ENCODE data around the gene ADTRP. TPM values are rescaled to one million over a fixed set of nuclear protein-coding genes. Genes with fewer than 3 reads are reported as not detected.

Gene ADTRP
- total and polyA plus RNA-seq, 7 donors = 0.36 to 86.9 (median 31.2) TPM; not detected in 3

DNA sequence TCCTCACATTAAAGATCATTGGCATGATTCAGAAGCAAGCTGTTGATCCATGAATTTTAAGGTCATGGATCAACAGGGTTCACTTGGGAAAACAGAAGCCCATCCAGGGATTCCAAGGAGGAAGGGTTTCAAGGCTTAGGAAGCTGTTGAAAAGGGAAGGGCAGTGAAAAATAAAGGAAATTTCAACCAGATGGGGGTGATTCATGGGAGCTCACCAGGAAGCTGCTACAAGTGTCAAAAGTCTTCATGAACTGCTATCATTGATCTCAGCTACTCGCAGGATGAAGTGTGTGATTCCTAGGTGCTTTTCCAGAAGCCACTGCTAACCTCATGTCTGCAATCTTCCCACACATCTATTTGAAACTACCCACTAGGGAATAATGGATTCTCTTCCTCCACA lies 26.2 kb downstream of the ADTRP start:
- Histone ChIP-seq H3K27ac (no peak overlapping the region), H3K4me1 (no peaks in the 10 kb centered on the region), H3K36me3 (no peaks in the 10 kb centered on the region), H3K27me3 (no peaks in the 10 kb centered on the region), H3K9me3 (no peaks in the 10 kb centered on the region), H3K4me3 (no peak overlapping the region)
- TF ChIP-seq POLR2A (IDR thresholded peaks at IDR 0.05) (no peak), EP300 (IDR thresholded peaks at IDR 0.05) (no peak), POLR2AphosphoS5 (IDR thresholded peaks at IDR 0.05) (no peak)
- TF ChIP-seq, protein P1, sequence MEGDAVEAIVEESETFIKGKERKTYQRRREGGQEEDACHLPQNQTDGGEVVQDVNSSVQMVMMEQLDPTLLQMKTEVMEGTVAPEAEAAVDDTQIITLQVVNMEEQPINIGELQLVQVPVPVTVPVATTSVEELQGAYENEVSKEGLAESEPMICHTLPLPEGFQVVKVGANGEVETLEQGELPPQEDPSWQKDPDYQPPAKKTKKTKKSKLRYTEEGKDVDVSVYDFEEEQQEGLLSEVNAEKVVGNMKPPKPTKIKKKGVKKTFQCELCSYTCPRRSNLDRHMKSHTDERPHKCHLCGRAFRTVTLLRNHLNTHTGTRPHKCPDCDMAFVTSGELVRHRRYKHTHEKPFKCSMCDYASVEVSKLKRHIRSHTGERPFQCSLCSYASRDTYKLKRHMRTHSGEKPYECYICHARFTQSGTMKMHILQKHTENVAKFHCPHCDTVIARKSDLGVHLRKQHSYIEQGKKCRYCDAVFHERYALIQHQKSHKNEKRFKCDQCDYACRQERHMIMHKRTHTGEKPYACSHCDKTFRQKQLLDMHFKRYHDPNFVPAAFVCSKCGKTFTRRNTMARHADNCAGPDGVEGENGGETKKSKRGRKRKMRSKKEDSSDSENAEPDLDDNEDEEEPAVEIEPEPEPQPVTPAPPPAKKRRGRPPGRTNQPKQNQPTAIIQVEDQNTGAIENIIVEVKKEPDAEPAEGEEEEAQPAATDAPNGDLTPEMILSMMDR (IDR thresholded peaks at IDR 0.05) = no peak
- DNase-seq = no peak
- 89 to 92% methylated on average over 1 of the region's 1 CpG for WGBS, 2 donors
- intact Hi-C loops (cut with DNase I) = no loop called here

DNA sequence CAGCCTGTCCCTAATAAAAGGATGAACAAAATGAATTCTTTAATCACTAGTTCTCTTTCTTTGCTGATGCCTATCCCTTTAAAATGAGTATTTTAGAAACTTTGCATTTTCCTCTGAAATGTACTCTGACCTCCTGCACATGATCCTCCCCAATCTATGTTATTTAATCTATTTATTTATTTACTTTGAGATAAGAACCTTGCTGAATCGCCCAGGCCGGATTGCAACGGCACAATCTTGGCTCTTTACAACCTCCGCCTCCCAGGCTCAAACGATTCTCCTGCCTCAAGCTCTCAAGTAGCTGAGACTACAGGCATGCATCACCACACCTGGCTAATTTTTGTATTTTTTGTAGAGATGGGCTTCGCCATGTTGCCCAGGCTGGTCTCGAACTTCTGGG lies 27.9 kb downstream of the ADTRP start:
- Histone ChIP-seq H3K36me3 (no peaks in the 10 kb centered on the region), H3K27me3 (no peaks in the 10 kb centered on the region), H3K4me3 (no peak overlapping the region), H3K4me1 (no peaks in the 10 kb centered on the region), H3K9me3 (no peaks in the 10 kb centered on the region), H3K27ac (no peak overlapping the region)
- WGBS, 2 donors = 16 to 60% methylated on average over 7 of the region's 7 CpGs
- intact Hi-C loops (cut with DNase I) = no loop called here
- TF ChIP-seq POLR2AphosphoS5 (IDR thresholded peaks at IDR 0.05) (no peak), POLR2A (IDR thresholded peaks at IDR 0.05) (no peak), EP300 (IDR thresholded peaks at IDR 0.05) (no peak)
- TF ChIP-seq, protein P1 (IDR thresholded peaks at IDR 0.05) = no peak
- no peak for DNase-seq

DNA sequence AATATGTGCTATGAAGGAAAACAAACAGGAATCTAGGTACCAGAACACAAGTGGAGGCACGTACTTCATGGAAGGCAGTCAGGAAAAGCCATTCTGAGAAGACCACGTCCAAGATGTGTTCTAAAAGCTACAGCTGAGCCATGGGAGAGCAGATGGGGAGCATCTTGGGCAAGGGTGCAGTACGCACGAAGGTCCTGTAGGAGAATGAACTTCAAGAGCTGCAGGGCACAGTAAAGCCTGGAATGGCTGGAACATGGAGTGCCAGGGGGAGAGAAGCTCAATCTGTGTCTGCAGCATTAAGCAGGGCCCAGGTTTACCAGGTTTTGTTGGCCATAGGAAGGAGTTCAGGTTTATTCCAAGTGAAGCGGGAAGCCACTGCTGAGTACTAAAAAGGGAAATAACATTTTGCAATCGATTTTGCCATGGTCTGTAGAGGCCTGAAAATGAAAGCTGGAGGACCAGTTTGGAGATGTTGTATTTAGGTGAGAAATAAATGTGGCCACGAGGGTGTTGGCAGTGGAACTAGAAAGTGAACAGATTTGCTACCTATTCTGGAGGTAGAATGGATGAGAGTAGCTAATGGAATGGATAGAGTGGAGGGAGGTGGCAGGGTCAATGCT lies 29.9 kb downstream of the ADTRP start:
- Histone ChIP-seq H3K4me3 (no peak overlapping the region), H3K27ac (no peak overlapping the region), H3K36me3 (no peaks in the 10 kb centered on the region), H3K4me1 (no peaks in the 10 kb centered on the region), H3K9me3 (no peaks in the 10 kb centered on the region), H3K27me3 (no peaks in the 10 kb centered on the region)
- TF ChIP-seq POLR2A (IDR thresholded peaks at IDR 0.05) (no peak), EP300 (IDR thresholded peaks at IDR 0.05) (no peak), POLR2AphosphoS5 (IDR thresholded peaks at IDR 0.05) (no peak)
- TF ChIP-seq, protein P1 (IDR thresholded peaks at IDR 0.05) = no peak
- intact Hi-C loops (cut with DNase I) = no loop called here
- DNase-seq = no peak
- 88 to 91% methylated on average over 7 of the region's 7 CpGs for WGBS, 2 donors

DNA sequence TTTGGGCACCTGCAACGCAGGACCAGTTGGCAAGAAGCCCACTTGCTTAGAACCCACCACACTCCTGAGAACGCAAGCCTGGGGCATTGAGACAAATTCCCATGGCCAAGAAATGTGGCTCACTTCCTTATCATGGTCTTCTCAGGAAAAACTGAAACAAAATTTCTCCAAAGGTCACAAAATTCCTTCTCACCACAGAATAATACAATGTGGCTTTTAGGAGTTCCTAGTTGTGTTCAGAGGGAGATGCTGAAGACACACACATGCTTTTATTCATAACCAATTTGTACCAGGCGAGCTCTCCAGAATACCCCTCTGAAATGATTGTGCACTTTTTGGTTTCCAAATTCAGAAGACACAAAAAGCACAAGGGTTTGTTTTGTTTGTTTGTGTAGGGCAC lies 31.6 kb downstream of the ADTRP start:
- no peak for DNase-seq
- WGBS, 2 donors = 87 to 91% methylated on average over 3 of the region's 3 CpGs
- TF ChIP-seq EP300 (IDR thresholded peaks at IDR 0.05) (no peak), POLR2AphosphoS5 (IDR thresholded peaks at IDR 0.05) (no peak), POLR2A (IDR thresholded peaks at IDR 0.05) (no peak)
- TF ChIP-seq, protein P1 (IDR thresholded peaks at IDR 0.05) = no peak
- Histone ChIP-seq H3K4me3 (no peak overlapping the region), H3K36me3 (no peaks in the 10 kb centered on the region), H3K27me3 (no peaks in the 10 kb centered on the region), H3K4me1 (no peaks in the 10 kb centered on the region), H3K9me3 (no peaks in the 10 kb centered on the region), H3K27ac (no peak overlapping the region)
- intact Hi-C loops (cut with DNase I) = no loop called here

DNA sequence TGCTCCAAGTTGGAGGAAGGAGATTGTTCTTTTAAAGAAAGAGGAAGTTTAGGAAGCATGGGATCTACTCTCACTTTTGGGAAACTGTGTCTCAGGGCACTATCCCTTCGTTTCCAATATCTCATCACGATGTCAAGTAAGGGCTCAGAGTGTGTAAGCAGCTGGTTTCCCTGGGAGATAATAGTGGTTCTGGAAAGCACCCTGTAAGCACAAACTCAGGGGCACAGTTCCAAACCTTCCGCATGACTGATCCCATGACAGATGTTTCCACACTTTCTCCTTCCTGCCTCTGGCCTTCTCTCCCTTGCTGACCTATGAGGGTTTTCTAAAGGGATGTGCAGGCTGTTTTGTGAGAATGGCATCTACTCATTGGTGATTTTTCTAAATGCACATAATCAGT lies 33.9 kb downstream of the ADTRP start:
- TF ChIP-seq EP300 (IDR thresholded peaks at IDR 0.05) = peak in 2 of 4 donors; percentile 43 to 72
- TF ChIP-seq, protein P1 (IDR thresholded peaks at IDR 0.05) = no peak
- TF ChIP-seq POLR2AphosphoS5 (IDR thresholded peaks at IDR 0.05) = peak in 3 of 4 donors; percentile 18 to 67 (median 28)
- intact Hi-C loops (cut with DNase I) = no loop called here
- Histone ChIP-seq H3K36me3 (no peaks in the 10 kb centered on the region), H3K4me1 (no peaks in the 10 kb centered on the region), H3K27me3 (no peaks in the 10 kb centered on the region), H3K4me3 (no peak overlapping the region), H3K9me3 (no peaks in the 10 kb centered on the region), H3K27ac (peak overlapping the region; percentile 35 to 56 (median 50))
- DNase-seq = peak; percentile 92
- WGBS, 2 donors = 83 to 84% methylated on average over 3 of the region's 3 CpGs
